Stomach (tissue), 9 donors: ENCODE measurements around the gene PJVK. TPM values are rescaled to one million over a fixed set of nuclear protein-coding genes. Genes with fewer than 3 reads are reported as not detected.

Experiments used
- DNase-seq, 2 donors: peaks; one replicate each; pipeline versions ENCODE4 v3.0.0 to v3.0.0-alpha.2; 2013 to 2019
- H3K27ac ChIP-seq, 5 donors: fragments of 200-600 bp in 4 of 5; sonication (generic) in 4 of 5; one replicate each; pipeline ENCODE4 v1.5.1; 2013 to 2019; ENCODE audit warnings: mild to moderate bottlenecking in 1 of 5, moderate library complexity in 1 of 5
- H3K27me3 ChIP-seq, 3 donors: fragments of 200-600 bp; sonication (generic); one replicate each; pipeline ENCODE4 v1.5.1; 2017 to 2019; ENCODE audit warnings: mixed run types in 1 of 3
- H3K36me3 ChIP-seq, 4 donors: fragments of 200-600 bp; sonication (generic); 1 replicate in 3 of 4; 2 replicates in 1 of 4; pipeline ENCODE4 v1.5.1; 2016 to 2019
- H3K4me1 ChIP-seq, 4 donors: fragments of 200-600 bp; sonication (generic); one replicate each; pipeline ENCODE4 v1.5.1; 2016 to 2019
- H3K4me3 ChIP-seq, 4 donors: fragments of 200-600 bp; sonication (generic) in 3 of 4; one replicate each; pipeline ENCODE4 v1.5.1; 2016 to 2019; ENCODE audit warnings: mild to moderate bottlenecking in 1 of 4
- H3K9me3 ChIP-seq, 4 donors: fragments of 200-600 bp; sonication (generic); one replicate each; pipeline ENCODE4 v1.5.1; 2016 to 2019
- EP300 ChIP-seq: sonication (generic); formaldehyde crosslinking; IDR thresholded peaks from one replicate; pipeline ENCODE4 v1.6.1; 2017; ENCODE audit warnings: antibody characterized with exemption
- POLR2A ChIP-seq, 4 donors: fragments of 450-650 bp; IDR thresholded peaks; one replicate each; pipeline ENCODE4 v1.6.1; 2016; ENCODE audit warnings: antibody characterized with exemption in 4 of 4, control low read depth in 2 of 4, mild to moderate bottlenecking in 1 of 4, moderate library complexity in 1 of 4
- POLR2AphosphoS5 ChIP-seq, 3 donors: sonication (generic); formaldehyde crosslinking; IDR thresholded peaks; one replicate each; pipeline ENCODE4 v1.6.1; 2016; ENCODE audit warnings: antibody characterized with exemption in 3 of 3
- WGBS, 5 donors: extraction: QIAGEN DNeasy Blood & Tissue Kit in 3 of 5; methylation state at CpG; one replicate each; pipeline versions ENCODE4 v1.1.5 to v1.1.7; 2013 to 2018; 5-methylcytosine and 5-hydroxymethylcytosine counted together
- intact Hi-C: fragments of 100-400 bp; cut with DNase I; formaldehyde crosslinking; loops from one replicate; pipeline ENCODE4 v1.15.1; 2023; ENCODE audit warnings: low total_unique reads
- polyA plus RNA-seq, 3 donors: library from polyadenylated mRNA; stranded (reverse); fragments of 200-250 nt; gene quantifications; one replicate each; pipeline ENCODE4 v1.2.3, GENCODE V29; 2013
- total RNA-seq, 5 donors: library from RNA; depleted of rRNA; stranded (reverse); fragments of >200 nt; gene quantifications; one replicate each; pipeline versions ENCODE4 v1.1.0 to v1.2.3, GENCODE V29; 2014 to 2016
- TF ChIP-seq, protein P1 (sequence below), 7 experiments: fragments of 450-650 bp in 4 of 7; fragments of 200-600 bp in 3 of 7; sonication (generic) in 3 of 7; IDR thresholded peaks; one replicate each; pipeline ENCODE4 v1.5.1; 2016 to 2019; ENCODE audit warnings: antibody characterized with exemption in 7 of 7, control low read depth in 2 of 7, mild to moderate bottlenecking in 1 of 7
- donor health status: healthy with polysubstance abuse.
- donor health status: Bipolar disorder and iron deficiency.
- donor health status: healthy.

PJVK gene
- total and polyA plus RNA-seq, 8 donors = 0.72 to 8.8 (median 3.0) TPM; not detected in 2

DNA sequence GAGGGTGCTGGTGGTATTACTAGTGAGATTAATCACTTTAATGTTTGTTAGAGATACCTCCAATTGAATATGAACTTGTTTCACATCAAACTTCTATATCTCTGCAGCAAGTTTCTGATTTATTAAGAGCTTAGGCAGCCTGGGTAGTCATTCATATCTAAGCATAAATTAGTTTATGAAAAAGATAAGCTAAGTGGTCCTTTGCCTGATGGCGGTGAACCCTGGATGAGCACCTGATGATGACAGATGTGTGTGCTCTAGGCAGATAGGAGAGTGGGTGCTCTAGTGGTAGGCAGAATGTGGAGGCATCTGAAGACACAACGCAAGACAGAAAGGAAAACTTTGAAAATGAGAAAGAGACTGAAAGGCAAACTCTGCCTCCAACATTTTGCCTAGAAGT is 22.2 kb downstream of the PJVK start:
- Histone ChIP-seq H3K27me3 (no peaks in the 10 kb centered on the region), H3K36me3 (peaks cover 0 to 12% (median 11%) of the 10 kb centered on the region in 4 donors), H3K4me3 (no peak overlapping the region), H3K4me1 (peaks cover 5 to 20% (median 10%) of the 10 kb centered on the region in 4 donors), H3K27ac (no peak overlapping the region), H3K9me3 (no peaks in the 10 kb centered on the region)
- WGBS, 5 donors = 93 to 100% (median 95%) methylated on average over 2 of the region's 2 CpGs
- intact Hi-C loops = no loop called here
- DNase-seq = no peak
- TF ChIP-seq EP300 = no peak
- TF ChIP-seq POLR2AphosphoS5 (IDR thresholded peaks at IDR 0.05) = no peak
- TF ChIP-seq POLR2A (IDR thresholded peaks at IDR 0.05) = no peak
- TF ChIP-seq, protein P1, sequence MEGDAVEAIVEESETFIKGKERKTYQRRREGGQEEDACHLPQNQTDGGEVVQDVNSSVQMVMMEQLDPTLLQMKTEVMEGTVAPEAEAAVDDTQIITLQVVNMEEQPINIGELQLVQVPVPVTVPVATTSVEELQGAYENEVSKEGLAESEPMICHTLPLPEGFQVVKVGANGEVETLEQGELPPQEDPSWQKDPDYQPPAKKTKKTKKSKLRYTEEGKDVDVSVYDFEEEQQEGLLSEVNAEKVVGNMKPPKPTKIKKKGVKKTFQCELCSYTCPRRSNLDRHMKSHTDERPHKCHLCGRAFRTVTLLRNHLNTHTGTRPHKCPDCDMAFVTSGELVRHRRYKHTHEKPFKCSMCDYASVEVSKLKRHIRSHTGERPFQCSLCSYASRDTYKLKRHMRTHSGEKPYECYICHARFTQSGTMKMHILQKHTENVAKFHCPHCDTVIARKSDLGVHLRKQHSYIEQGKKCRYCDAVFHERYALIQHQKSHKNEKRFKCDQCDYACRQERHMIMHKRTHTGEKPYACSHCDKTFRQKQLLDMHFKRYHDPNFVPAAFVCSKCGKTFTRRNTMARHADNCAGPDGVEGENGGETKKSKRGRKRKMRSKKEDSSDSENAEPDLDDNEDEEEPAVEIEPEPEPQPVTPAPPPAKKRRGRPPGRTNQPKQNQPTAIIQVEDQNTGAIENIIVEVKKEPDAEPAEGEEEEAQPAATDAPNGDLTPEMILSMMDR (IDR thresholded peaks at IDR 0.05) = no peak

DNA sequence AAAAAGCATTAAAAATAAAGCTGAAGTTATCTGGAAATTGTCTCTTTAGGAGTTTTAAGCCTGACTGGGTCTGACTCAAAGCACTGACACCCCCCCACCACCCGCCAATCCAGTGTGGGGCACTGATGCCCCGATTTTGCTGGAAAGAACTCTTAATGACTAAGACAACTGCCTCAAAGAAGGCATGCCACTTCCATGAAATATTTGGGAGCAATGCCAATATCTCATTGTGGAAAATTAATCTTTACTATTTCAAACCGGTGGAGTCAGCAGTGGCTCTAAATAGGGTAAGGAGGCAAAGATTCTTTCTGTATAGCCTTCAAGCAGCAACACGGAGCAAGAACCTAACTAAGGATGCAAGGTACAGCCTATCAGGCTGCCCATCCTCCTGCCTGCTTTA is 22.8 kb downstream of the PJVK start:
- no peak for DNase-seq
- Histone ChIP-seq H3K27me3 (no peaks in the 10 kb centered on the region), H3K4me1 (peaks cover 5 to 20% (median 11%) of the 10 kb centered on the region in 4 donors), H3K4me3 (no peak overlapping the region), H3K36me3 (peaks cover 0 to 7% (median 5%) of the 10 kb centered on the region in 4 donors), H3K9me3 (no peaks in the 10 kb centered on the region), H3K27ac (no peak overlapping the region)
- 64 to 70% (median 67%) methylated on average over 4 of the region's 4 CpGs for WGBS, 5 donors
- TF ChIP-seq, protein P1 (IDR thresholded peaks at IDR 0.05) = no peak
- TF ChIP-seq POLR2A (IDR thresholded peaks at IDR 0.05) (no peak), POLR2AphosphoS5 (IDR thresholded peaks at IDR 0.05) (no peak), EP300 (no peak)
- intact Hi-C loops = no loop called here

DNA sequence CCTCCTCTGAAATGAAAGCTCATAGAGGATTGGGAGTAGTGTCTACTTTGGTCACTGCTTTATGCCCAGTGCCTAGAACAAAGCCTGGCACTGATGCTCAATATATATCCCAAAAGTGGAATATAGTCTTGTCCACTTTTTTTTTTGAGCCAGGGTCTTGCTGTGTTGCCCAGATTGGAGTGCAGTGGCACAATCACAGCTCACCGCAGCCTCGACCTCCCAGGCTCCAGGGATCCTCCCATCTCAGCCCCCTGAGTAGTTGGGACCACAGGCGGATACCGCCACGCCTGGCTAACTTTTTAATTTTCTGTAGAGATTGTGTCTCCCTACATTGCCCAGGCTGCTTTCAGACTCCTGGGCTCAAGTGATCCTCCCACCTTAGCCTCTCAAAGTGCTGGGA is 23.4 kb downstream of the PJVK start:
- Histone ChIP-seq H3K36me3 (peaks cover 0 to under 1% (median under 1%) of the 10 kb centered on the region in 4 donors), H3K27me3 (no peaks in the 10 kb centered on the region), H3K27ac (no peak overlapping the region), H3K4me3 (no peak overlapping the region), H3K4me1 (peaks cover 8 to 27% (median 17%) of the 10 kb centered on the region in 4 donors), H3K9me3 (no peaks in the 10 kb centered on the region)
- no peak for DNase-seq
- WGBS, 5 donors = 93 to 100% (median 98%) methylated on average over 5 of the region's 5 CpGs
- TF ChIP-seq, protein P1 (IDR thresholded peaks at IDR 0.05) = no peak
- TF ChIP-seq POLR2AphosphoS5 (IDR thresholded peaks at IDR 0.05) = no peak
- TF ChIP-seq EP300 = no peak
- TF ChIP-seq POLR2A (IDR thresholded peaks at IDR 0.05) = no peak
- intact Hi-C loops = no loop called here

DNA sequence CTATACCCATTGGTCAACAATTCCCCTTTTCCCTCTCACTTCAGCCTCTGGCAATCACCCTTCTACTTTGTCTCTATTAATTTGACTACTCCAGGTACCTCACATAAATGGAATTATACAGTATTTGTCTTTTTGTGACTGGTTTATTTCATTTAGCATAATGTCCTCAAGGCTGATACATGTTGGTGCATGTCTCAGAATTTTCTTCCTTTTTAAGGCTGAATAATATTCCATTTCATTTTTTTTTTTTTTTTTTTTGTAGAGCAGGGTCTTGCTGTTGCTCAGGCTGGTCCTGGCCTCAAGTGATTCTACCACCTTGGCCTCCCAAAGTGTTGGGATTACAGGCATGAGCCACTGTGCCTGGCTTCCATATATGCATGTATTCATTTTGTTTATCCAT is 25.3 kb downstream of the PJVK start:
- Histone ChIP-seq H3K9me3 (no peaks in the 10 kb centered on the region), H3K27me3 (no peaks in the 10 kb centered on the region), H3K4me3 (no peak overlapping the region), H3K27ac (no peak overlapping the region), H3K36me3 (no peaks in the 10 kb centered on the region), H3K4me1 (peaks cover 18 to 36% (median 29%) of the 10 kb centered on the region in 4 donors)
- no peak for DNase-seq
- no peak for TF ChIP-seq EP300
- no peak for TF ChIP-seq POLR2A (IDR thresholded peaks at IDR 0.05)
- TF ChIP-seq POLR2AphosphoS5 (IDR thresholded peaks at IDR 0.05) = no peak
- TF ChIP-seq, protein P1 (IDR thresholded peaks at IDR 0.05) = no peak
- intact Hi-C loops = no loop called here
